Cardiac fibroblast (primary cell): ENCODE results near the gene GATA5.

Experiments
- DNase-seq, 2 donors: peaks; one replicate each; pipeline versions ENCODE4 v3.0.0 to v3.0.0-alpha.2; 2010; ENCODE audit warnings: low read depth in 2 of 2
- H3K4me3 ChIP-seq, 2 donors: replicated peaks in 1 of 2; 1 replicate in 1 of 2; 2 replicates in 1 of 2; pipeline ENCODE4 v1.5.1; 2011; ENCODE audit warnings: low read depth in 2 of 2, low read length in 2 of 2, mild to moderate bottlenecking in 2 of 2, moderate library complexity in 1 of 2
- TF ChIP-seq, protein P1 (sequence below): IDR thresholded peaks from one replicate; pipeline ENCODE4 v1.5.1; 2011; ENCODE audit warnings: low read depth, mild to moderate bottlenecking, low read length, inconsistent platforms

GATA5 gene

DNA sequence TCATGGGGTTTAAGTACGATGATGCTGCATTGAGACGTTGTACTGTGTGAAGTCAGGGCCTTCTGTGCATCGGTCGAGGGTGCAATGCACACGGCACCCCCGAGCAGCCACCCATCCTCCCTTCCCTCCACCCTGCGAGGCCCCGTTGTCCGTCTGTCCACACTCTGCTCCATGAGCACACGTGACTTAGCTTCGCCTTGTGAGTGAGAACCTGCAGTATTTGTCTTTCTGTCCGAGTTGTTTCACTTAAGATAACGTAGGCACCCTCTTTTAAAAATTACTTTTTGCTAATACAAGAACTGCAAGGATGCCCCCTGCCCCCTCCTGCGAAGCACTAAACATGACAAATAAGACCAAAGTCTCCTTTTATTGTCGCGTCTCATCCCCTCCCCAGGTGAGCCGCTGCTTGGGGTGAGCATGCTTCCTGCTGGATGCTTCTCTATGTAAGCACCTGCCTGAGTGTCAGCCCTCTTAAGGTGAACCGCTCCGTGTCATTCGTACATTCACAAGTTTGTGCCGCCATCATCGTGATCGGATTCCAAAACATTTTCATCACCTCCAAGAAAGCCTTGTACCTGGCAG, 44.8 kb downstream of the GATA5 start:
- H3K4me3 ChIP-seq, result no peak overlapping the region
- no peak for DNase-seq
- TF ChIP-seq, protein P1, sequence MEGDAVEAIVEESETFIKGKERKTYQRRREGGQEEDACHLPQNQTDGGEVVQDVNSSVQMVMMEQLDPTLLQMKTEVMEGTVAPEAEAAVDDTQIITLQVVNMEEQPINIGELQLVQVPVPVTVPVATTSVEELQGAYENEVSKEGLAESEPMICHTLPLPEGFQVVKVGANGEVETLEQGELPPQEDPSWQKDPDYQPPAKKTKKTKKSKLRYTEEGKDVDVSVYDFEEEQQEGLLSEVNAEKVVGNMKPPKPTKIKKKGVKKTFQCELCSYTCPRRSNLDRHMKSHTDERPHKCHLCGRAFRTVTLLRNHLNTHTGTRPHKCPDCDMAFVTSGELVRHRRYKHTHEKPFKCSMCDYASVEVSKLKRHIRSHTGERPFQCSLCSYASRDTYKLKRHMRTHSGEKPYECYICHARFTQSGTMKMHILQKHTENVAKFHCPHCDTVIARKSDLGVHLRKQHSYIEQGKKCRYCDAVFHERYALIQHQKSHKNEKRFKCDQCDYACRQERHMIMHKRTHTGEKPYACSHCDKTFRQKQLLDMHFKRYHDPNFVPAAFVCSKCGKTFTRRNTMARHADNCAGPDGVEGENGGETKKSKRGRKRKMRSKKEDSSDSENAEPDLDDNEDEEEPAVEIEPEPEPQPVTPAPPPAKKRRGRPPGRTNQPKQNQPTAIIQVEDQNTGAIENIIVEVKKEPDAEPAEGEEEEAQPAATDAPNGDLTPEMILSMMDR, result no peak

DNA sequence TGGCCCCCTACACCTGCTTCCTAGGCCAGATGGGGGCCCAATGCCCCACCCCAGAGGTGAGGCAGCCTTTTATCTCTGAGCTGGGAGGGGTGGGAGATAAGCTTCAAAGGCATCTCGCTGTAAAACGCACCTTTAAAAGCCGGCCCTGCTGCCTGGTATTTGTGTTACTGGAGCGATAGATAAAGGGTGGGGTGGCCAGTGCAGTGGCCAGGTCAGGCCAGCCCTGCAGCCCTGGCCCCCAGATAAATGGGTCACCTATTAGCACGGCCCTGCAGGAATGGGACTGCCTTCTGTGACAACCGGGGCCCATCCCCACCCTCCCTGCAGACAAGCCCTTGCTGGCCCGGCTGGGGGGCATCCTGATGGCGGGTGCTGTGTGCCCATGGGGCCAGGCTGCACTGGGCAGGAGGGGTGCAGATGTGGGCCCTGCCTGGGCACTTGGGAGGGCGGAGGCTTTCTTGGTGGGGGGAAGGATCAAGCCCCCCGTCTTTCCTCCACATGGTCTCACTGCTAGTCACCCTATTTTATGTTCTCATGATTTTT, 45.4 kb downstream of the GATA5 start:
- H3K4me3 ChIP-seq, result no peak overlapping the region
- TF ChIP-seq, protein P1, result no peak
- no peak for DNase-seq

DNA sequence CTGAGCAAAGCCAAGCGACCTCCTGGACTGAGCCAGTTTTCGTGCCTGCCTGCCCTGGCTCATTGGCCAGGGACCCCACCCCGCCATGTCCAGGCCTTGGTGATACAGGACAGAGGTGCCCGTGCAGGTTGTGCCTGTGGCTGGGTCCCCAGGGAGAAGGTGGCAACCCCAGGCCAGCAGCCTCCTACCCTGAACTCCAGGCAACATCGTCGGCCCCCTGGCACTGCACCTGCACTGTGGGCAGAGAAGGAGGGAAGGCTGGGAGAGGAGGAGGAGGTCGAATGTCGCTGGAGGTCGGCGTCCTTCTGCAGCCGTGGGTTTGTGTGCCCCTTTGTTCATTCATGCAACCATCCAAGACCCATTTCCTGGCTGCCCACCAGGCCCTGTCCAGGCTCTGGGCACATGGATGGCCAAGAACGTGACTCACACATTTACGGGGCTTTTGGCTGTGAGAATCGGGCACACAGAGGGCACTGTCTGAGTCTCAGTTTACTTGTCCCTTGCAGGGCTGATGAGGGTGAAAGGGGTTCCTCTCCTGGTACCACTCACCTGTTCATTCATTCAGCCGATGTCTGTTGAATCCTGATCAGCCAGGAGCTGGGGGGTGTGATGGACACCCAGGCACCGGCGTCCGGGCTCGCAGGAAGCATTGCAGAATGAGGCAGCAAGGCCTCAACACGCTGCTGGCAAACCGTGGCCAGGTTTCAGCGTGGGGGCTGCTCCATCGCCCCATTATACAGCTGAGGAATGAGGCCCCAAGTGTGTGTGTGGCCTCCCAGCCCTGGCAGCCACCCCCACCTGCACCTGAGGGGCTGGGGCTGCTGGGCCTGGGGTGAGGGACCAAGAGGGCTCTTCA, 46.1 kb downstream of the GATA5 start:
- DNase-seq, result no peak
- no peak overlapping the region for H3K4me3 ChIP-seq
- TF ChIP-seq, protein P1, result no peak

DNA sequence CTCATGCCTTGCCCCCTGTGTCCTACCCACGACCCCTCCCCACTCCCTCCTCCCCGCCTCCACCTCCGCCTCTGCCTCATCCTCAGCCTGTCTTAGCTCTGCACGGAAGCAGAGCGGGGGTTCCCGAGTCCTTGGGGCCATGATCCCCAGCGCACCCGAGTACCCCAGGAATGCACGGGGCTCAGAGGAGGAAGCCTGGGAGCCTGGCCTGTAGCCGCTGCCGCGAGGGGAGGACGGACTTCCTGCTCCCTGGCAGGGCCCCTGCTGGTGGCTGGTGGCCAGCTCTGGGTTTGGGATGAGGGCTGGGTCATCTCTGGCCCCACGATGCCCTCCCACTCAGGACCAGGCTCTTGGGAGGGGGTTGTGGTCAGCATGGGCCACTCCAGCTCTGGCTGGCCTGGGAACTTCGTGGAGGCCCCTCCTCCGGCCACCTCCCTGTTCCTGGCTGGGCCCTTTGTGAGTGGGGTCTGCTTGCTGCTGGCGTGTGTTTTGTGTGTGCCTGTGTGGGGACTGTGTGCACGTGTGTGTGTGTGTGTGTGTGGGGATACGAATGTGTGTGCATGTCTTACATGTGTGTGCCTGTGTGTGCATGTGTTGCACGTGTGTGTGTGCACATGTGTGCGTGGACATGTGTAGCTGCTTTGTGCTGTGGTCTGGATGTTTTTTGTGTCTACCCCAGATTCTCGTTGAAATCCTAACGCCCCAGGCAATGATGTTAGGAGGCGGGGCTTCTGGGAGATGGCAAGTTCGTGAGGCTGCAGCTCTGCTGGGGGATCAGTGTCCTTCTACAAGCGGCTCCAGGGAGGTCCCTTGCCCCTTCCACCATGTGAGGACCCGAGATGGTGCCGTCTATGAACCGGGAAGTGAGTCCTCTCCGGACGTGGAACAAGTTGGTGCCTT, 47.1 kb downstream of the GATA5 start:
- TF ChIP-seq, protein P1, result no peak
- no peak overlapping the region for H3K4me3 ChIP-seq
- no peak for DNase-seq

DNA sequence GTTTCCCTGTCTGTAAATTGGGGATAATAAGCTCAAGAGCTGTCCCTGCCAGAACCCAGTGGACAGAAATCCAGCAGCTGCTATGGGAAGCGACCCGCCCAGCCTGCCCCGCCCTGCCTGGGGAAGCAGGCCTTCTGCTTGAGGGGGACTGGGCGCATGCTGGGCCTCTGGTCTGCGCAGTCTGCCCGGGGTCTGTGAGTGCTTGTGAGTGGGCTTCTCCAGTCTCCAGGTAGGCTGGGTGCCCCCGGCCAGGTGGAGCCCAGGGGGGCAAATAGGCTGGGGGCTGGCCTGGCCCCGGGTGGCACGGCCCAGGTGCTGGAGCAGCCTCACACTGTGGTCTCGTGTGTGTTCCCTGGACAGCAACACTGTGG, 47.8 kb downstream of the GATA5 start:
- DNase-seq, result no peak
- no peak overlapping the region for H3K4me3 ChIP-seq
- TF ChIP-seq, protein P1, result no peak

DNA sequence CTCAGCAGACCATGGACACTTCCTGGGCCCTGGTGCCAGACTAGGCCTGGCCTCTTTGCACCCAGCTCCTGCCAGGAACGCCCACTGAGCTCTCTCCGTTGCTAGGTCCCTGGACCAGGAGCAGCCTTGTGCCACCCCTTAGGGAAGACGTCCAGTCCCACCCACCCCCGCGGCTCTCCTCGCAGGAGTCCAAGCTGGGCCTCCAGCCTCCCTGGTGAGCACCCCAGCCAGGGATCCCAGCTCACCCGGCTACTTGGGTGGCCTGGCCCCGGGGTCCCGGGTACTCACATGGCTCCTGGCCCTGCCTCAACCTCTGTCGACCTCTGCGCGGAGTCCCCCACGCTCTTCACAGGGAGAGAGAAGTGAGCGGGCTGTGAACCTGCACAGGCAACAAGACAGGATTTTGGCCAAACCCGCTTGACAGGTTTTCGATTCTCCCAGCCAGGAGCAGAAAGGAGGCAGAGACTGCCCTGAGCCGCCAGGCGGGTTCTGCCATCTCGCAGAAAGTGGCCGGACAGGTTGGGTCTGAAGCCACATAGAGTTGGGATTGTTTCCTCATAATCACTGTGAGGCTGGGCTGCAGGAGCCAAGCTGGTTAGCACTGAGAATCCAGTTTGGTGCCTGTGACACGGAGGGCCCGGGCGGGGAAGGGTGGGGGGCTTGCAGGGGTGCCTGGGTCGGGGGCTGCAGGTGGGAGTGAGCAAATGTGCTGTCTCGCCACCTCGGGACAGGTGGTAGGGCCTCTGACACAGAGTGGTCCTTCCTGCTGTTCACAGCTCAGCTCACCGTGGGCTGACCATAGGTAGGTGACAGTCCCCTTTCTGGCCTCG, 48.4 kb downstream of the GATA5 start, which contains the start of gene RBBP8NL:
Gene RBBP8NL, minus strand, starts transcription at position 368 of the 830 bp plus-strand sequence. CDS start 7,892 bp downstream, outside the sequence.
- no peak for DNase-seq
- TF ChIP-seq, protein P1, result no peak
- no peak within 1 kb of the TSS for H3K4me3 ChIP-seq
